PC-9 (cell line): ENCODE measurements around the gene TRIM27. TPM values are rescaled to one million over a fixed set of nuclear protein-coding genes. Genes with fewer than 3 reads are reported as not detected.

Experiments used
- BruUV-seq: library from RNA; stranded (reverse); fragments of 400-500 nt; replicated peaks from 2 replicates; lab custom pipeline; 2021; lab: Mats Ljungman, UMichigan
- CTCF ChIA-PET: fragments of 300-600 bp; sonication (Branson Sonifier 250); formaldehyde crosslinking; loops from one replicate; lab custom pipeline; 2022; ENCODE audit warnings: antibody characterized with exemption; lab: Charles Lee
- POLR2A ChIA-PET: fragments of 300-600 bp; sonication (Branson Sonifier 250); formaldehyde crosslinking; loops from one replicate; lab custom pipeline; 2022; ENCODE audit warnings: antibody characterized with exemption; ENCODE audit not compliant: unreplicated experiment; lab: Charles Lee
- DNase-seq, 2 experiments: peaks; one replicate each; pipeline versions ENCODE4 v3.0.0 to v3.0.0-alpha.2; 2015 to 2022; ENCODE audit warnings: mixed read lengths in 1 of 2
- H2AFZ ChIP-seq: fragments of 200-600 bp; sonication (generic); 2 replicates; pipeline ENCODE4 v1.8.1; 2017; ENCODE audit warnings: antibody characterized with exemption
- H3F3A ChIP-seq: fragments of 200-600 bp; sonication (generic); 2 replicates; pipeline ENCODE4 v1.8.1; 2017; ENCODE audit warnings: antibody characterized with exemption, mild to moderate bottlenecking, low read depth; ENCODE audit not compliant: insufficient read depth
- H3K27ac ChIP-seq: fragments of 200-600 bp; sonication (generic); 2 replicates; pipeline ENCODE4 v1.6.1; 2016; ENCODE audit warnings: mixed run types
- H3K27me3 ChIP-seq: fragments of 200-600 bp; sonication (generic); 2 replicates; pipeline ENCODE4 v1.6.1; 2016; ENCODE audit warnings: low read depth, mixed run types; ENCODE audit not compliant: insufficient read depth
- H3K36me3 ChIP-seq: fragments of 200-600 bp; sonication (generic); 2 replicates; pipeline ENCODE4 v1.6.1; 2016; ENCODE audit warnings: low read depth, mixed run types
- H3K4me1 ChIP-seq: fragments of 200-600 bp; sonication (generic); replicated peaks from 2 replicates; pipeline ENCODE4 v1.6.1; 2016; ENCODE audit warnings: mixed run types; ENCODE audit not compliant: insufficient read depth
- H3K4me2 ChIP-seq: fragments of 200-600 bp; sonication (generic); 2 replicates; pipeline ENCODE4 v1.6.1; 2017; ENCODE audit warnings: mixed run types
- H3K4me3 ChIP-seq: fragments of 200-600 bp; sonication (generic); 2 replicates; pipeline ENCODE4 v1.6.1; 2016; ENCODE audit warnings: mixed run types
- H3K79me2 ChIP-seq: fragments of 200-600 bp; sonication (generic); 2 replicates; pipeline ENCODE4 v1.6.1; 2017; ENCODE audit warnings: low read depth, mixed run types
- H3K9me2 ChIP-seq: fragments of 200-600 bp; sonication (generic); 2 replicates; pipeline ENCODE4 v1.8.1; 2017; ENCODE audit warnings: mild to moderate bottlenecking; ENCODE audit not compliant: insufficient read depth
- H3K9me3 ChIP-seq: fragments of 200-600 bp; sonication (generic); 2 replicates; pipeline ENCODE4 v1.8.1; 2016; ENCODE audit warnings: low read depth; ENCODE audit not compliant: insufficient read depth
- H4K20me1 ChIP-seq: fragments of 200-600 bp; sonication (generic); 2 replicates; pipeline ENCODE4 v1.8.1; 2017; ENCODE audit not compliant: insufficient read depth
- CTCF ChIP-seq: fragments of 200-600 bp; sonication (generic); conservative IDR thresholded peaks from 2 replicates; pipeline ENCODE4 v1.6.1; 2017; ENCODE audit warnings: mixed run types, antibody characterized with exemption, mild to moderate bottlenecking, moderate library complexity
- EZH2 ChIP-seq: fragments of 200-600 bp; sonication (generic); IDR thresholded peaks from 2 replicates; pipeline ENCODE4 v1.8.0; 2017; ENCODE audit warnings: antibody characterized with exemption, low read depth
- intact Hi-C: fragments of 100-400 bp; cut with micrococcal nuclease; formaldehyde crosslinking; loops from one replicate; pipeline ENCODE4 v1.10.0; 2022; ENCODE audit not compliant: unreplicated experiment
- total RNA-seq: library from RNA; stranded (reverse); gene quantifications from 2 replicates; pipeline ENCODE4 v1.2.3, GENCODE V29; 2021

The TRIM27 gene
- total RNA-seq, 1 experiment from 2014 or later: 86.2 TPM

GRCh38 chr6:28893172-28893799 is 30.5 kb downstream of the TRIM27 start:
- H4K20me1 ChIP-seq: no peaks in the 10 kb centered on the region
- H3K79me2 ChIP-seq: no peaks in the 10 kb centered on the region
- CTCF ChIA-PET: interaction anchor here (0.6 kb wide), 1 partner anchor 22 kb away, joined by 9 read pairs; no protein-coding TSS in a partner anchor
- H3K4me1 ChIP-seq: peaks cover 7% of the 10 kb centered on the region
- H3K4me3 ChIP-seq: no peak overlapping the region
- no peaks in the 10 kb centered on the region for H3K9me2 ChIP-seq
- H3K4me2 ChIP-seq: no peak overlapping the region
- peaks cover 27% of the 10 kb centered on the region for H3F3A ChIP-seq
- no peak overlapping the region for H3K27ac ChIP-seq
- no peaks in the 10 kb centered on the region for H3K36me3 ChIP-seq
- no peak for DNase-seq
- no peaks in the 10 kb centered on the region for H3K9me3 ChIP-seq
- no TSS peak for BruUV-seq
- POLR2A ChIA-PET: no interaction called here
- TF ChIP-seq CTCF (no peak), EZH2 (no peak)
- no peaks in the 10 kb centered on the region for H3K27me3 ChIP-seq
- no peak overlapping the region for H2AFZ ChIP-seq
- intact Hi-C loops: no loop called here

- Histone ChIP-seq H3K79me2 (no peaks in the 10 kb centered on the region), H4K20me1 (no peaks in the 10 kb centered on the region), H3K27ac (no peak overlapping the region), H3K27me3 (no peaks in the 10 kb centered on the region), H3K9me2 (no peaks in the 10 kb centered on the region), H3K4me2 (no peak overlapping the region), H3K36me3 (no peaks in the 10 kb centered on the region), H3K4me3 (no peak overlapping the region), H2AFZ (no peak overlapping the region), H3K4me1 (peaks cover 3% of the 10 kb centered on the region), H3F3A (peaks cover 23% of the 10 kb centered on the region), H3K9me3 (no peaks in the 10 kb centered on the region)
- BruUV-seq: no TSS peak
- ChIA-PET CTCF (no interaction called here), POLR2A (no interaction called here)
- DNase-seq: no peak
- intact Hi-C loops: no loop called here
- TF ChIP-seq CTCF (no peak), EZH2 (no peak)
Measured at GRCh38 chr6:28892525-28892924, 31.3 kb downstream of the TRIM27 start.

- H3K4me3 ChIP-seq: peak overlapping the region; percentile 41; the same call in 1 of the 2 replicates
- no peaks in the 10 kb centered on the region for H3F3A ChIP-seq
- TF ChIP-seq CTCF: no peak
- no peak for TF ChIP-seq EZH2
- peak overlapping the region; percentile 6; the same call in 1 of the 2 replicates for H3K4me2 ChIP-seq
- H3K4me1 ChIP-seq: no peaks in the 10 kb centered on the region
- H2AFZ ChIP-seq: no peak overlapping the region
- CTCF ChIA-PET: no interaction called here
- no peaks in the 10 kb centered on the region for H3K9me2 ChIP-seq
- no peaks in the 10 kb centered on the region for H3K27me3 ChIP-seq
- H3K27ac ChIP-seq: no peak overlapping the region
- DNase-seq: no peak
- H3K79me2 ChIP-seq: no peaks in the 10 kb centered on the region
- intact Hi-C loops: no loop called here
- H4K20me1 ChIP-seq: no peaks in the 10 kb centered on the region
- H3K9me3 ChIP-seq: no peaks in the 10 kb centered on the region
- no TSS peak for BruUV-seq
- POLR2A ChIA-PET: interaction anchor here (0.5 kb wide), 1 partner anchor 745 kb away, joined by 3 read pairs; the partner anchor contains the start of gene GABBR1
- no peaks in the 10 kb centered on the region for H3K36me3 ChIP-seq
Measured at GRCh38 chr6:28887796-28888496, 35.8 kb downstream of the TRIM27 start.
